ENCODE results near the gene CALM3.
A peak's percentile ranks its signal among the peaks of the same experiment; 100 is the strongest.

Gene CALM3

GRCh38 chr19:46599716-46600373, 1.3 kb upstream of the CALM3 start:
- DNase-seq (ENCODE audit: low read depth in 3 of 3): no peak

- peak; percentile 93 to 97 (median 96) for DNase-seq (ENCODE audit: low read depth in 3 of 3)
Measured at GRCh38 chr19:46600384-46601317, 479 bp upstream of the CALM3 start.

- DNase-seq (ENCODE audit: low read depth in 3 of 3): peak in 2 of 3 experiments; percentile 55 to 68
Measured at GRCh38 chr19:46602392-46603194, 1.5 kb downstream of the CALM3 start.

GRCh38 chr19:46603195-46603637, 2.1 kb downstream of the CALM3 start:
- DNase-seq (ENCODE audit: low read depth in 3 of 3): no peak

- DNase-seq (ENCODE audit: low read depth in 3 of 3): no peak
Measured at GRCh38 chr19:46603752-46604231, 2.7 kb downstream of the CALM3 start.

GRCh38 chr19:46604781-46605355, 3.7 kb downstream of the CALM3 start:
- no peak for DNase-seq (ENCODE audit: low read depth in 3 of 3)

- no peak for DNase-seq (ENCODE audit: low read depth in 3 of 3)
Measured at GRCh38 chr19:46605356-46605821, 4.3 kb downstream of the CALM3 start.

GRCh38 chr19:46606019-46606418, 4.9 kb downstream of the CALM3 start:
- no peak for DNase-seq (ENCODE audit: low read depth in 3 of 3)

GRCh38 chr19:46606681-46607447, 5.7 kb downstream of the CALM3 start:
- no peak for DNase-seq (ENCODE audit: low read depth in 3 of 3)

- DNase-seq (ENCODE audit: low read depth in 3 of 3): no peak
Measured at GRCh38 chr19:46607448-46607841, 6.3 kb downstream of the CALM3 start.

- no peak for DNase-seq (ENCODE audit: low read depth in 3 of 3)
Measured at GRCh38 chr19:46608178-46608577, 7.0 kb downstream of the CALM3 start.

- no peak for DNase-seq (ENCODE audit: low read depth in 3 of 3)
Measured at GRCh38 chr19:46608581-46609345, 7.6 kb downstream of the CALM3 start.

- no peak for DNase-seq (ENCODE audit: low read depth in 3 of 3)
Measured at GRCh38 chr19:46609511-46610412, 8.6 kb downstream of the CALM3 start.

- no peak for DNase-seq (ENCODE audit: low read depth in 3 of 3)
Measured at GRCh38 chr19:46610413-46610775, 9.3 kb downstream of the CALM3 start.

GRCh38 chr19:46610851-46611770, 10.0 kb downstream of the CALM3 start:
- DNase-seq (ENCODE audit: low read depth in 3 of 3): no peak

- DNase-seq (ENCODE audit: low read depth in 3 of 3): no peak
Measured at GRCh38 chr19:46611776-46612175, 10.6 kb downstream of the CALM3 start.

- DNase-seq (ENCODE audit: low read depth in 3 of 3): no peak
Measured at GRCh38 chr19:46613525-46613924, 12.4 kb downstream of the CALM3 start.

Data from stimulated activated CD4-positive, alpha-beta T cell treated with anti-CD3 and anti-CD28 coated beads, TNF-alpha, amount 100 ng/mL, for 24 hours (primary cell).